Skin epidermis (tissue), 12 donors: ENCODE data around the gene DDX51.

Experiments
- H3K27ac ChIP-seq, 21 experiments: fragments of 200-600 bp; sonication (generic) in 11 of 21; one replicate each; pipeline ENCODE4 v1.5.0; 2020; ENCODE audit warnings: mild to moderate bottlenecking in 3 of 21, inconsistent platforms in 2 of 21, moderate library complexity in 2 of 21
- H3K4me3 ChIP-seq, 7 experiments: fragments of 200-600 bp; sonication (generic) in 2 of 7; one replicate each; pipeline ENCODE4 v1.5.0; 2020; ENCODE audit warnings: inconsistent platforms in 2 of 7, mild to moderate bottlenecking in 2 of 7, moderate library complexity in 1 of 7

DDX51 gene

GRCh38 chr12:132144115-132144809 lies at the start of gene DDX51, which contains the start of gene NOC4L:
TSS of gene DDX51 (minus strand) at chr12:132144319. CDS start at chr12:132144296, 23 bp downstream.
TSS of gene NOC4L (plus strand) at chr12:132144457. CDS start at chr12:132144489, 32 bp downstream.
- Histone ChIP-seq H3K4me3 (peak within 1 kb of the TSS; percentile 74 to 99 (median 94)), H3K27ac (peak within 1 kb of the TSS; percentile 56 to 97 (median 90))

- H3K27ac ChIP-seq = no peak overlapping the region
These were observed 47.8 kb upstream of the DDX51 start for GRCh38 chr12:132191715-132192553.

DNA sequence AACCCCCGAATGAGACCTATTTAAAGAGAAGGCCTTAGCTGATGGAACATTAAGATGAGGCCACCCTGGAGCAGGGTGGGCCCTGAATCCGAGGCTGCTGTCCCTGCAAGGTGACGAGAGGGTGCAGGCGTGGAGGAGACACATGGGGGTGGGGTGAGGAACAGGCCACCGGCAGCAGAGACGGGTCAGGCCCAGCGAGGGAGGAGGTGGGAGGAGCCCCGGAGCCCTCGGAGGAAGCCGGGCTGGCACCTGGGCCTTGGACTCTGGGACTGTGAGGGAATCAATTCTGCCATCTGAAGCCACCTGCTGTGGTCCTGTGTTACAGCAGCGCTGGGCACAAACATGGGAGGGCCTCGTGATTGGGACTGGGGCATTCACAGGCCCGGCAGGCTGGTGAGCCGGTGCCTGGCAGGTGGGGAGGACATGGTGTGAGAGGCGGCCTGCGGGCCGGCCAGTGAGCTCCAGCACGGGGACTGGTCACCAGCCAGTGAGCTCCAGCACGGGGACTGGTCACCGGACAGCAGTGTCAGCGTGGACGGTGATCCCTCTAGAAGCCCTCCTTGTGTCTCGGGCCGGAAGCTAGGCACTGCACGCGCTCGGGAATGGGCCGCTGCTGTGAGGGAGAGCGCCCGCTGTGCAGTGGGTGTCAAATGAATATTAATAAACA lies 46.8 kb upstream of the DDX51 start:
- Histone ChIP-seq H3K27ac (no peak overlapping the region), H3K4me3 (no peak overlapping the region)

More at GRCh38 chr12:132191715-132192553, 47.8 kb upstream of the DDX51 start:
- H3K4me3 ChIP-seq = no peak overlapping the region

- Histone ChIP-seq H3K27ac (peak overlapping the region in 16 of 21 experiments; percentile 3 to 84 (median 55)), H3K4me3 (peak overlapping the region; percentile 35 to 56 (median 44))
These were observed 46.1 kb upstream of the DDX51 start for GRCh38 chr12:132190012-132190755.

- Histone ChIP-seq H3K4me3 (peak overlapping the region; percentile 35 to 56 (median 44)), H3K27ac (peak overlapping the region in 17 of 21 experiments; percentile 18 to 84 (median 56))
These were observed 45.4 kb upstream of the DDX51 start for GRCh38 chr12:132189378-132190011.

DNA sequence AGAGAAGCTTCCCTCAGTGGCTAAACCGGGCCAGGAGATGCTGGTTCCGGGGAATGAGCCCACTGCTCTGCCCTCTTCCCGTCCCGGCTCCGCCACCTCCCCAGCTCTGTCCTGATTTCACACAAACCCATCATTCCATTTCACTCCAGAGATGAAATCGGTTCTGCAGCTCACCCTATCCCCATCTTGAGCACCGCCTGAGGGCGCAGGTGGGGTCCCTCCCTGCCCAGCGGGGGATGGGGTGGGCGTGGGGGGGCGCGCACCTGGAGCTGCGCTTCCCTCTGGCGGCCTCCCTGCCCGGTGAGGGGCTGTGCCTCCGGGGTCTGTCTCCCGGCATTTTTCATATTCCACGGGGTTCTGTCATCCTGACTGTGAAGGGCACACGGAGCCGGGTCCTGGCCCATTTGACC lies 44.8 kb upstream of the DDX51 start:
- H3K4me3 ChIP-seq = peak overlapping the region; percentile 35 to 56 (median 44)
- H3K27ac ChIP-seq = peak overlapping the region in 16 of 21 experiments; percentile 2 to 84 (median 54)

DNA sequence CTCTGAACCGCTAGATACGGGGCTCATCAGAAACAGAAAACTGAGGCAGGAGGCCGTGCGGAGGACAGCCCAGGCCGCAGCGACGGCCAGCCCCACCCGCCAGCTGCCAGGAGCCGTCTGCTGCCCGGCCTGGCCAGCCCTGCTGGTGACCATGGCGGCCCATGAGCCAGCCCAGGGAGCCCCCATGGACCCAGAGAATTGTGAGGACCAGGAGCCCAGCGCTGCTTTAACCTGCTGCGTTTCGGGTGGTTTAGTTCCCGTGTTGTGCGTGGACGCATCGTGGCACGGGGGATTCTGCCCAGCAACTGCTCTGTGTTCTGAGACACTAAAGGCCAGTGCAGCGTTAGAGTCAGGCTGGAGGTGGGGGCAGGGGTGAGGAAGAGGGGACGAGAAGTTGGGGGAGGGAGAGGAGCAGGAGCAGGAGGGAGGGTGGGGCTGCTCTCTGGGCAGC lies 44.4 kb upstream of the DDX51 start:
- H3K4me3 ChIP-seq = peak overlapping the region in 2 of 7 experiments; percentile 52 to 56

DNA sequence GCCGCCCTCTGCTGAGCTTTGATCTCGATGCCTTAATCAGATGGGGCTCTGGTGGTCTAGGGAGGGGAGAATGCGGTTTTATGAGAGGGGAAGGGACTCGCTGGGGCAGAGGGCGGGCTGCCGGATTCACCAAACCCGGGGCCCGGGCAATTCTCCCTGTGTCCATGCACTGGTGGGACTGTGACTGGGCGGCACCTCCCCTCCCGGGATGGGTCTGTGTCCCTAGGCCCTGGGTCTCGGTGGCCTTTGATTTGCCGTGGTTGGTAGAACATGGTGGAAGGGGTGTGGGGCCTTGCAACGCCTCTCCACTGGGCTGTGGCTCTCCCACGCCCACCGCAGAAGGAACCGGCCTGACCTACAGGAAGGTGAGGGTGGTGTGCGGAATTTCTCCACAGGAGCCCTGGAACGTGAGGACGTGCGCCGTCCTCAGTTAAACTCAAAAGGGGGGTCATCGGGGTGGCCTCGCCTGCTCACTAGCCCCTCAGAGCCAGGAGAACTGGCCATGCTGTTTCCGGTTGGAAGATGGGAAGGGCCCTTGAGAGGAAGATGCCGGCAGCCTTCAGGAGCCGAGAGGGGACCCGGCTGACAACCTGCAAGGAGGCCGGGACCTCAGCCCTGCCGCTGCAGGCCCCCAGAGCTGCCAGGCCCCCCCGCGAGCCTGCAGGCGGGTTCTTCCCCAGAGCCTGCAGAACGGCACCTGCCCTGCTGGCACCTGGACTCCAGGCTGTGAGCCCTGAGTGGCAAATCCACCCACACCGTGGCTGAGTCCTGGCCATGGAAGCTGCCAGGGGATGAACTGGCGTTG lies 43.7 kb upstream of the DDX51 start:
- no peak overlapping the region for H3K27ac ChIP-seq
- no peak overlapping the region for H3K4me3 ChIP-seq

More for the DNA sequence above, 44.4 kb upstream of the DDX51 start:
- no peak overlapping the region for H3K27ac ChIP-seq

- Histone ChIP-seq H3K4me3 (no peak overlapping the region), H3K27ac (peak overlapping the region in 1 of 21 experiments; percentile 67)
These were observed 42.9 kb upstream of the DDX51 start for GRCh38 chr12:132186857-132187620.

- H3K4me3 ChIP-seq = peak overlapping the region in 2 of 7 experiments; percentile 5 to 9
- H3K27ac ChIP-seq = peak overlapping the region in 6 of 21 experiments; percentile 1 to 67 (median 46)
These were observed 42.2 kb upstream of the DDX51 start for GRCh38 chr12:132186208-132186856.

GRCh38 chr12:132185705-132186104 lies 41.6 kb upstream of the DDX51 start:
- Histone ChIP-seq H3K27ac (peak overlapping the region in 5 of 21 experiments; percentile 1 to 67 (median 46)), H3K4me3 (peak overlapping the region in 2 of 7 experiments; percentile 5 to 9)

DNA sequence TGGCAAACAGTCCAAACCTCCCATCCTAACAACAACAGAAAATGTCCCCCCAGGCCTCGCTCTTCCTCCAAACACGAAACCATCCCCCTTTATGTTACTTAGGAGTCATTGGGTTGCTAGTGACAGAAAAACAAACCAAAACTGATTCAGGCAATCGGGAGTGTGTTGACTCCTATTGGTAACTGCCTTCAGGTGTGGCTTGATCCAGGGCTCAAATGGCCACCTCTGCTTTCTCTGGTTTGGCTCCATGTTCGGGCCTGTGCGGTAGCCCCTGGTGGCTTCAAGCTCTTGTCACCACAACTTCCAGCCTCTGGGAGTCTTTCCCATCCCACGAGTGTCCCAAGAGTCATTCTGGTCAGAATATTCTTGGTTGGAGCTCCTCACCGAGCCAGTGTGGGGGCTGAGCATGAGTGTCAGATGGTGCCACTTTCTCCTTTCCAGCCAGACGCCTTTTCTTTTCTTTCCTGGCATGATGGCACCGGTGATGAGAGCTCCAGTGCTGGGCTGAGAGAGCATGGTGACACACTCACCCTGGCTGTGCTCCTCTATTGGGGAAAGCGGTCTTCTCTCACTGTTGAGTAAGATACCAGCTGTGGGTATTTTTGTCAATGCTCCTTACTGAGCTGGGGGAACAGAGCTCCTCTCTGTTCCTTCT lies 38.7 kb upstream of the DDX51 start:
- no peak overlapping the region for H3K4me3 ChIP-seq

DNA sequence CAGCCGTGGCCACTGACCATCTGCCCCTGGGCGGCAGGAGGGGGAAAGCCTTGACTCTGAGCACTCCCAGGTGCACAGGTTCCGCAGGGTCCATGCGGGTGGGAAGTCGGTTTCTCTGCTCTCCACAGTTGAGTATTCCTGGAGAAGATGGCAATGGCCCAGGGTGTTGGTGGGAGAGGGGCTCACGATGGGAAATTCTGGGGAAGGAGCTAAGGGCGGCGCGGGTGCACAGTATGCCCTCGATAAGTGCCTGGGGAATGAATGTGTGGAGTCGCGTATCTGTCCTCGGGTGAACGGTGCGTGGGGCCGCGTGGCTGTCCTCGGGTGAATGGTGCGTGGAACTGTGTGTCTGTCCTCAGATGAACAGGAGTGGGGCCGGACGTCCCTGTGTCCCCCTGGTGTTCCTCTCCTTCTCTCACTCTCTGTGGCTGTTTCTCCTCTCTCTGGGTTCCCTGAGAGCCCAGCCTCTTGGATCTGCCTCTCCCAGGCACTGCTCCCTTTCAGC lies 38.1 kb upstream of the DDX51 start:
- Histone ChIP-seq H3K4me3 (no peak overlapping the region), H3K27ac (no peak overlapping the region)

More for the DNA sequence above, 38.7 kb upstream of the DDX51 start:
- H3K27ac ChIP-seq = no peak overlapping the region

GRCh38 chr12:132181570-132182200 lies 37.6 kb upstream of the DDX51 start:
- H3K4me3 ChIP-seq = no peak overlapping the region
- H3K27ac ChIP-seq = no peak overlapping the region
